ENCODE results near the gene SGTA. TPM values are rescaled to one million over a fixed set of nuclear protein-coding genes. Genes with fewer than 3 reads are reported as not detected.

SGTA gene
- total RNA-seq, 1 donor from 2014 or later = 77.5 TPM

DNA sequence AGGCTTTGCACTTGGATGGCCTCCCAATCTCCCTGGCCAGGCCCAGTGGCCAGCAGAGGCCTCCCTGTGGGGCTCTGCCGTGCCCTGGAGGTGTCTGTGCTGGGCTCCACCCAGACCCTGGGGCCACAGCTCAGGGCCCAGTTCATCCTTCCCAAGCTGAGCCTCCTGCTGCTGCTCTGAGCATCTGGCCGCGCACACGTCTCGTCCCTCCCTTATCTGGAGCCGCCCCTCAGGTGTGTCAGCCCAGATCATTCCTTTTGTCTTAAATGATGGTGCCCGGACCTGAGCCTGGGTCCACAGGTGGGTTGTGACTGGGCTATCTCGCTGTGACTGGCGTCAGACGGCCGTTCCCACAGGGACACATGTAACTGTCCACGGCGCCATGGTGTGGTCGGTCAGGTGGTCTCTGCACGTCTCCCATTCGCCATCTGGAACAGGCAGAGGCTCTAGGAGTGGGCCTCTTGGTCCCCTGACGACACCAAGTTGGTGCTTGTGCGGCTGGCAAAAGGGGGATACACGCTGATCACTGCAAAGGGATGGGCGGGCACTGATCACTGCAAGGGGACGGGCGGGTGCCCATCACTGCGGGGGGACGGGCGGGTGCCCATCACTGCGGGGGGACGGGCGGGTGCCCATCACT is 22.3 kb upstream of the SGTA start:
- no peak overlapping the region for H3K27ac Mint-ChIP-seq
- TF ChIP-seq, protein P1, sequence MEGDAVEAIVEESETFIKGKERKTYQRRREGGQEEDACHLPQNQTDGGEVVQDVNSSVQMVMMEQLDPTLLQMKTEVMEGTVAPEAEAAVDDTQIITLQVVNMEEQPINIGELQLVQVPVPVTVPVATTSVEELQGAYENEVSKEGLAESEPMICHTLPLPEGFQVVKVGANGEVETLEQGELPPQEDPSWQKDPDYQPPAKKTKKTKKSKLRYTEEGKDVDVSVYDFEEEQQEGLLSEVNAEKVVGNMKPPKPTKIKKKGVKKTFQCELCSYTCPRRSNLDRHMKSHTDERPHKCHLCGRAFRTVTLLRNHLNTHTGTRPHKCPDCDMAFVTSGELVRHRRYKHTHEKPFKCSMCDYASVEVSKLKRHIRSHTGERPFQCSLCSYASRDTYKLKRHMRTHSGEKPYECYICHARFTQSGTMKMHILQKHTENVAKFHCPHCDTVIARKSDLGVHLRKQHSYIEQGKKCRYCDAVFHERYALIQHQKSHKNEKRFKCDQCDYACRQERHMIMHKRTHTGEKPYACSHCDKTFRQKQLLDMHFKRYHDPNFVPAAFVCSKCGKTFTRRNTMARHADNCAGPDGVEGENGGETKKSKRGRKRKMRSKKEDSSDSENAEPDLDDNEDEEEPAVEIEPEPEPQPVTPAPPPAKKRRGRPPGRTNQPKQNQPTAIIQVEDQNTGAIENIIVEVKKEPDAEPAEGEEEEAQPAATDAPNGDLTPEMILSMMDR (IDR thresholded peaks at IDR 0.05; ENCODE audit: unreplicated experiment) = no peak
- H3K4me1 Mint-ChIP-seq (ENCODE audit: low read depth) = no peaks in the 10 kb centered on the region
- H3K27me3 Mint-ChIP-seq = no peaks in the 10 kb centered on the region
- no peak for DNase-seq (ENCODE audit: low spot score, unreplicated experiment)
- no peak overlapping the region for H3K4me3 Mint-ChIP-seq (ENCODE audit: low read depth)
- H3K36me3 Mint-ChIP-seq (ENCODE audit: insufficient read depth) = peaks cover 15% of the 10 kb centered on the region
- H3K9me3 Mint-ChIP-seq (ENCODE audit: low read depth) = no peaks in the 10 kb centered on the region

DNA sequence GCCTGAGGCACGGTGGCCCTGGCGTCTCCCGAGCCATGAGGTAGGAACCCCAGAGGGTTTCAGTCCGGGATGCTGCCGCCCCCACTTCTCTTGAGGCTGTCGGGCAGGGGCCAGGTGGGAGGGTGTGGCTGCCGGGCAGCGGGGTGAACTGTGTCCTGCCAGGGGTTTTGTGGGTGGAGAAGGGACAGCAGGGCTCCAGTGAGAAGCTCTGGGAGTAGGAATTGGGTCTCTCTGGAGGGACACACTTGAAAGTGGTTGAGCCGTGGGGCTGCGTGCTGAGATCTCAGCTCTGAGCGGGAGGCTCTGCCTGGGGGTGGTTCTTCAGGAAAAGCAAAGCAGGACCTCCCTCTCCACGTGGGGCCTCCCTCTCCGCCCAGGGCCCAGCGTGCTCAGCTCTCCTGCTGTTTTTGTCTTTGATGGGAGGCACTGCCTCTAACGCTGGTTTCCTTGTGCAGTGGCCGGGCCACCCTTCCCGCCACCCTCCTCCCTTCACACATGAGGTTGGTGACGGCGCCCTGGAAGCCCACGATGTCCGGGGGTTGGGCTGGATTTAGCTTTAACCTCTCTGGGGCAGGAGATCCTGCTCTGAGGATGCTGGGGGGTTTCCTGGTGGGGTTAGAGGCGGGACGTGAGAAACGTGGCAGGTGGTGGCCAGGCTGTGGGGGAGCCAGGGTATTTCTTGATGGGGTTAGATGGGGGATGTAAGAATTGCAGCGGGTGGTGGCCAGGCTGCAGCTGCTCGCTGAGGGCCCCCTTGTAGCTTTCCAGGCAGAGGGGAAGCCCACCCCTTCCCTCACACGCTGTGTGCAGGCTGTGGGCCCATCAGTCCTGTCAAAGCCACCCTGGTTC is 21.3 kb upstream of the SGTA start:
- no peaks in the 10 kb centered on the region for H3K4me1 Mint-ChIP-seq (ENCODE audit: low read depth)
- no peak overlapping the region for H3K27ac Mint-ChIP-seq
- no peak for DNase-seq (ENCODE audit: low spot score, unreplicated experiment)
- no peaks in the 10 kb centered on the region for H3K9me3 Mint-ChIP-seq (ENCODE audit: low read depth)
- TF ChIP-seq, protein P1 (IDR thresholded peaks at IDR 0.05; ENCODE audit: unreplicated experiment) = no peak
- H3K4me3 Mint-ChIP-seq (ENCODE audit: low read depth) = no peak overlapping the region
- H3K27me3 Mint-ChIP-seq = no peaks in the 10 kb centered on the region
- peaks cover 15% of the 10 kb centered on the region for H3K36me3 Mint-ChIP-seq (ENCODE audit: insufficient read depth)

DNA sequence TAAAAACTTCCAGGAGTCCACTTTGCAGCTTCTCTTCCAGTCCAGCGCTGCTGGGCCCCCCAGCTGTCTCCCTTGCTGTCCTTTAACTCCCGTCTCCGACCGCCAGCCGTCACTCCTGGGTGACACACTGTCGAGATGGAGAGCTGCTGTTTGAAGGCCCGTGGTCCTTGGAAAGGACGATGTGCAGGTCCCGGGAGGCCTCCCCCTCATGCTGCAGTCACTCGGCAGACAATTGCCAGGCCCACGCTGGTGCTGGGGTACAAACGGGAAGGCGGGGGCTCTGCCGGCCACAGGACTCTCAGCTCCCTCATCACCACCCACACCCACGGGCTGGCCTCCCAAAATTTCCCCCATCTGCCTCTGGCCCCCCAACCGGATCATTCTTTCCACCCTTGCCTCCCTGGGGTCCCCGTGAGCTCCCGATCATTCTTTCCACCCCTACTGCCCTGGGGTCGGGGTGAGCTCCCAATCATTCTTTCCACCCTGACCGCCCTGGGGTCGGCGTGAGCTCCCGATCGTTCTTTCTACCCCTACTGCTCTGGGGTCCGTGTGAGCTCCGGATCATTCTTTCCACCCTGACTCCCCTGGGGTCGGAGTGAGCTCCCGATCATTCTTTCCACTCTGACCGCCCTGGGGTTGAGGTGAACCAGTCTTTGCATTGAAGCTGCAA is 20.5 kb upstream of the SGTA start:
- Mint-ChIP-seq H3K4me1 (ENCODE audit: low read depth) (no peaks in the 10 kb centered on the region), H3K27me3 (no peaks in the 10 kb centered on the region), H3K36me3 (ENCODE audit: insufficient read depth) (peaks cover 11% of the 10 kb centered on the region), H3K9me3 (ENCODE audit: low read depth) (no peaks in the 10 kb centered on the region), H3K4me3 (ENCODE audit: low read depth) (no peak overlapping the region), H3K27ac (no peak overlapping the region)
- TF ChIP-seq, protein P1 (IDR thresholded peaks at IDR 0.05; ENCODE audit: unreplicated experiment) = no peak
- DNase-seq (ENCODE audit: low spot score, unreplicated experiment) = no peak

DNA sequence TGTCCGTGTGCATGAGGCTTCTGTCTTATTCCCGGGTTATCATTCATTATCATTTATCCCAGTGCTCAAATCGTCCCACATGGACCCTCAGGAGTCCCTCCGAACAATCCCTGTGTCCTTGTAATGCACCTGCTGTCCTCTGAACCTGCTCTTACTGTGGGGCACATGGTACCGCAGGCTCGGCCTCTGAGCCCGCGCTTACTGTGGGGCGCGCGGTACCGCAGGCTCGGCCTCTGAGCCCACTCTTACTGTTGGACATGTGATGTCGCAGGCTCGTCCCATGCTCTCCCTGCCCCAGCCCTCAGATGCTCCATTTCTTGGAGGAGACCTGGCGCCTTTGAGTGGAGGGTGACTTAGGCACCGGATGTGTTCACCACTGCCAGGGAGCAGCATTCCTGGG is 19.8 kb upstream of the SGTA start:
- peaks cover 10% of the 10 kb centered on the region for H3K36me3 Mint-ChIP-seq (ENCODE audit: insufficient read depth)
- H3K27ac Mint-ChIP-seq = no peak overlapping the region
- TF ChIP-seq, protein P1 (IDR thresholded peaks at IDR 0.05; ENCODE audit: unreplicated experiment) = no peak
- no peak overlapping the region for H3K4me3 Mint-ChIP-seq (ENCODE audit: low read depth)
- no peaks in the 10 kb centered on the region for H3K9me3 Mint-ChIP-seq (ENCODE audit: low read depth)
- H3K27me3 Mint-ChIP-seq = no peaks in the 10 kb centered on the region
- DNase-seq (ENCODE audit: low spot score, unreplicated experiment) = no peak
- no peaks in the 10 kb centered on the region for H3K4me1 Mint-ChIP-seq (ENCODE audit: low read depth)

DNA sequence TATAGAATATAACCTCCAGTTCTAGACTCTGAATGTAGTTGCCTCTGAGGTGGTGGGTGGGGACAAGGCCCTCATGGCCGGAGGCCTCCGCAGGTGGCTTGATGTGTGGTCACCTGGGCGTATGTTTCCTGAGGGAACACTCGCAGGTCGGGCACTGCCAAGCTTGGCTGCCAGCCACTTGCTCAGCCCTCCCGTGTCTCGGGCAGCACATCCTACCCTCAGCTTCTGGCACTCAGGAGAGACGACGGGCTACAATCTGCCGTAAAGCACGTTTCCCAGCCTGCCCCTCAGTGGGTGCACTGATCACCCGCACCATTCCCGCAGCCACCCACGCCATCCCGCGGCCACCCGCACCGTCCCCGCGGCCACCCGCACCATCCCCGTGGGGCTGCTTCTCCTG is 17.4 kb upstream of the SGTA start:
- no peaks in the 10 kb centered on the region for H3K27me3 Mint-ChIP-seq
- TF ChIP-seq, protein P1 (IDR thresholded peaks at IDR 0.05; ENCODE audit: unreplicated experiment) = no peak
- H3K36me3 Mint-ChIP-seq (ENCODE audit: insufficient read depth) = peaks cover 16% of the 10 kb centered on the region
- DNase-seq (ENCODE audit: low spot score, unreplicated experiment) = no peak
- no peak overlapping the region for H3K27ac Mint-ChIP-seq
- H3K4me3 Mint-ChIP-seq (ENCODE audit: low read depth) = no peak overlapping the region
- H3K4me1 Mint-ChIP-seq (ENCODE audit: low read depth) = no peaks in the 10 kb centered on the region
- H3K9me3 Mint-ChIP-seq (ENCODE audit: low read depth) = no peaks in the 10 kb centered on the region

All from progenitor cell of endocrine pancreas (in vitro differentiated cells).